Testis (tissue), 3 donors: ENCODE measurements around the gene BLOC1S4. TPM values are rescaled to one million over a fixed set of nuclear protein-coding genes. Genes with fewer than 3 reads are reported as not detected.

ENCODE experiments used
- DNase-seq: peaks from one replicate; pipeline ENCODE4 v3.0.0-alpha.2; 2019
- H3K27ac ChIP-seq, 2 donors: fragments of 200-600 bp; sonication (generic); one replicate each; pipeline ENCODE4 v1.5.1; 2019
- H3K27me3 ChIP-seq: fragments of 200-600 bp; sonication (generic); one replicate; pipeline ENCODE4 v1.5.1; 2019
- H3K36me3 ChIP-seq: fragments of 200-600 bp; sonication (generic); one replicate; pipeline ENCODE4 v1.5.1; 2017; ENCODE audit warnings: low read depth; ENCODE audit errors: missing control alignments
- H3K4me1 ChIP-seq: fragments of 200-600 bp; sonication (generic); one replicate; pipeline ENCODE4 v1.5.1; 2019
- H3K4me3 ChIP-seq, 2 donors: fragments of 200-600 bp; sonication (generic); one replicate each; pipeline ENCODE4 v1.5.1; 2017 to 2019
- H3K9me3 ChIP-seq: fragments of 200-600 bp; sonication (generic); one replicate; pipeline ENCODE4 v1.5.1; 2017
- CTCF ChIP-seq, 3 experiments: fragments of 450-650 bp in 2 of 3; fragments of 200-600 bp in 1 of 3; sonication (generic) in 1 of 3; IDR thresholded peaks; one replicate each; pipeline ENCODE4 v1.5.1; 2016 to 2019; ENCODE audit warnings: antibody characterized with exemption in 3 of 3, mild to moderate bottlenecking in 2 of 3, moderate library complexity in 1 of 3
- POLR2A ChIP-seq: fragments of 450-650 bp; IDR thresholded peaks from one replicate; pipeline ENCODE4 v1.6.1; 2017; ENCODE audit warnings: antibody characterized with exemption, mild to moderate bottlenecking, moderate library complexity
- WGBS, 2 donors: methylation state at CpG; one replicate each; pipeline ENCODE4 v1.1.5; 2018; 5-methylcytosine and 5-hydroxymethylcytosine counted together
- intact Hi-C: fragments of 100-400 bp; cut with DNase I; formaldehyde crosslinking; loops from one replicate; pipeline ENCODE4 v1.15.1; 2023; ENCODE audit warnings: low total_unique reads
- polyA plus RNA-seq: library from polyadenylated mRNA; stranded (reverse); fragments of 350-450 nt; fragmentation: Illumina TruSeq; extraction: RNeasy Lipid Tissue Mini Kit (QIAGEN cat#74804); gene quantifications from one replicate; pipeline ENCODE4 v1.2.3, GENCODE V29; 2014; ENCODE audit warnings: low read depth, low replicate concordance; ENCODE audit not compliant: insufficient read depth
- total RNA-seq, 2 donors: library from RNA; depleted of rRNA; stranded (reverse); fragments of >200 nt; gene quantifications; one replicate each; pipeline ENCODE4 v1.2.3, GENCODE V29; 2016

The BLOC1S4 gene
- total and polyA plus RNA-seq, 3 donors from 2014 or later: 10.2 to 27.3 (median 21.3) TPM

- no peak for TF ChIP-seq CTCF (IDR thresholded peaks at IDR 0.05)
- Histone ChIP-seq H3K4me3 (no peak overlapping the region), H3K9me3 (no peaks in the 10 kb centered on the region), H3K27ac (no peak overlapping the region), H3K4me1 (no peaks in the 10 kb centered on the region), H3K36me3 (no peaks in the 10 kb centered on the region), H3K27me3 (no peaks in the 10 kb centered on the region)
- 84 to 85% methylated on average over 24 of the region's 24 CpGs for WGBS, 2 donors
- intact Hi-C loops: no loop called here
- DNase-seq: no peak
Measured at GRCh38 chr4:6687947-6688878, 27.8 kb upstream of the BLOC1S4 start.

GRCh38 chr4:6688879-6689505 lies 27.0 kb upstream of the BLOC1S4 start:
- Histone ChIP-seq H3K27ac (no peak overlapping the region), H3K4me3 (no peak overlapping the region), H3K36me3 (no peaks in the 10 kb centered on the region), H3K4me1 (no peaks in the 10 kb centered on the region), H3K27me3 (no peaks in the 10 kb centered on the region), H3K9me3 (no peaks in the 10 kb centered on the region)
- WGBS, 2 donors: 18 to 53% methylated on average over 23 of the region's 23 CpGs
- no peak for DNase-seq
- TF ChIP-seq POLR2A: no peak
- no peak for TF ChIP-seq CTCF (IDR thresholded peaks at IDR 0.05)
- intact Hi-C loops: no loop called here

- TF ChIP-seq CTCF (IDR thresholded peaks at IDR 0.05): no peak
- TF ChIP-seq POLR2A: no peak
- Histone ChIP-seq H3K36me3 (no peaks in the 10 kb centered on the region), H3K4me3 (no peak overlapping the region), H3K4me1 (no peaks in the 10 kb centered on the region), H3K27ac (no peak overlapping the region), H3K9me3 (no peaks in the 10 kb centered on the region), H3K27me3 (no peaks in the 10 kb centered on the region)
- WGBS, 2 donors: 61 to 65% methylated on average over 10 to 15 of the region's 15 CpGs
- intact Hi-C loops: no loop called here
- no peak for DNase-seq
Measured at GRCh38 chr4:6689506-6689960, 26.4 kb upstream of the BLOC1S4 start.

GRCh38 chr4:6692379-6692778 lies 23.6 kb upstream of the BLOC1S4 start:
- Histone ChIP-seq H3K9me3 (no peaks in the 10 kb centered on the region), H3K27me3 (no peaks in the 10 kb centered on the region), H3K4me1 (no peaks in the 10 kb centered on the region), H3K4me3 (no peak overlapping the region), H3K27ac (no peak overlapping the region), H3K36me3 (no peaks in the 10 kb centered on the region)
- 94% methylated on average over 6 of the region's 8 CpGs; no CpG with 5 or more reads in 1 of the 2 donors for WGBS, 2 donors
- TF ChIP-seq CTCF (IDR thresholded peaks at IDR 0.05) (no peak), POLR2A (no peak)
- no peak for DNase-seq
- intact Hi-C loops: no loop called here
